HG03457 (cell line): ENCODE measurements around the gene INO80D.
A peak's percentile ranks its signal among the peaks of the same experiment; 100 is the strongest.
"Not testable (repeated sequence)": the region's sequence is repeated elsewhere in the genome, so short reads cannot be mapped to it uniquely, and the experiment has no call there.

Experiments used
- ATAC-seq: cut with Tn5 transposase; IDR thresholded peaks from one replicate; pipeline ENCODE4 v1.9.1; 2021; ENCODE audit warnings: moderate number of reproducible peaks; ENCODE audit not compliant: unreplicated experiment

Gene INO80D

GRCh38 chr2:206084870-206085741, 868 bp downstream of the INO80D start:
- ATAC-seq = peak; percentile 11

DNA sequence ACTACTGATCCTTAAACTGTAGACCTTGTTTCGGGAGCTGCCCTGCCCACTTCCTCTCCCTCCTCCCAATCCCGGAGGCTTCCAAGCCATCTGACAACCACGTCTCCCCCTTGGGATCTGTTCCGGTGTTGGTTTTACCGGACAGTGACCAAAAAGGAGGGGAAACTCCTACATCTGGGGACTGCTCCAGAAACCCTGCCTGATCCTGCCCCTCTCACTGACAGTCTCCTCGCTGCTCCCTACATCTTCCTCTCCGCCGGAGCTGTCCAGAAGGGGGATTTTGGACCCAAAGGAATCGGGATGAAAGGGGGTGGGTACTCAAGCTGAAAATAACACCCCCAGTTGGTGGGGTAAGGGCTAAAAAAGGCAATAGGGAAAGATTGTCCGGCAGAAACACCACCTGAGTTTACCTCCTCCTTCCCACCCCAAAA, 1.5 kb downstream of the INO80D start:
- no peak for ATAC-seq

GRCh38 chr2:206083602-206084438, 2.2 kb downstream of the INO80D start:
- no peak for ATAC-seq

- no peak for ATAC-seq
These were observed 3.6 kb downstream of the INO80D start for GRCh38 chr2:206082298-206082843.

GRCh38 chr2:206080927-206081326, 5.0 kb downstream of the INO80D start:
- ATAC-seq = no peak

DNA sequence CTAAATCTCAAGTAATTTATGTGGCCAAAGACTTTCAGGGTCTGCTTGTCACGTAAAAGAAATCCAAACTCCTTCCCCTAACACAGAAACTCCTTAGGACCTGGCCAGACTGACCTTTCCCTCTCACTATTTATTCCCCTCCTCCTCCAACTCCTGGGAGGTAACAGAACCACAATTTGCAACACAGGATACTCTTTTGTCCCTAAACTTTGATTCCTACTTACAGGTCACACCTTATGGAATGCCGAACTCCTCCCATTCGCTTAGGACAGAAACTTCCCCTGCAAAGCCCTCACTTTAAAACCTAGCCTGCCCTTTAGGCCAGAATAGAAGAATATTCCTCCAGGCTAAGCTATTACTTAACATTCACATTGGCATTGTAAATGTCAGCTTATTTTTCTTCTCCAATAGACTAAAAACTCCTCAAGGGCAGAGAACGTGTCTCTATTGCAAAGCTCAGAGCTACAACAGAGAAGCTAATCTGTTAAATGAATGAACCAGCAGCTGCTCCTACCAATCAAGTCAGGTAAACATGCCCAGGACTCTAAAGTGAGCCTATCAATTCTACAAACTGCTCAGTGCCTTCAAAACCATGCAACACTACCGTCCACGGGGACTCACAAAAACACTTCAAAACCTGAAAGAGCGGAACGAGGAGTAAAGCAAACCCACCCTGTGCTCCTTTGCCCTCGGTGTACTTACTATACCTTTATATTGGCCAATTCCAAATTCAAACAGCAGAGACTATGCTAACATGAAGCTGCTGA, 6.1 kb downstream of the INO80D start:
- no peak for ATAC-seq

- ATAC-seq = not testable (repeated sequence)
These were observed 8.1 kb downstream of the INO80D start for GRCh38 chr2:206077879-206078278.

GRCh38 chr2:206075113-206075512, 10.9 kb downstream of the INO80D start:
- ATAC-seq = no peak

DNA sequence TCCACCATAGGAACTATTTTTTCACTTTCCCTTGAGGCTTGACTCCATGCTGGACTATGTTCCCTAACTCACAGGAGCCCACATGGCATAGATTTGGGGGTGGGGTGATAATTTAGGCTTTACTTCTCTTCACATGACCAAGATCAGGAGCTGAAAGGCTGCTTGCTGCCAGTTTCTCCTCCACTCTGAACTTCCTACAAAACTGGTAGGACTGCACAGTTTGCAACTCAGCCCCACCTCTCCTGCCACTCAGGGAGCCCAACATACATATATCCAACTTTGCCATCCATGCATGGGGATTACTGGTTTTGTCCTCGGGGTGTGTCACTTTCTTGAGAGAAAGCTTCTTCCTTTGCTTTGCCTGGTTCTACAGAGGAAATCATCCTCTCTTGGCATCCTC, 14.2 kb downstream of the INO80D start:
- ATAC-seq = no peak

GRCh38 chr2:206069417-206069816, 16.6 kb downstream of the INO80D start:
- ATAC-seq = no peak

DNA sequence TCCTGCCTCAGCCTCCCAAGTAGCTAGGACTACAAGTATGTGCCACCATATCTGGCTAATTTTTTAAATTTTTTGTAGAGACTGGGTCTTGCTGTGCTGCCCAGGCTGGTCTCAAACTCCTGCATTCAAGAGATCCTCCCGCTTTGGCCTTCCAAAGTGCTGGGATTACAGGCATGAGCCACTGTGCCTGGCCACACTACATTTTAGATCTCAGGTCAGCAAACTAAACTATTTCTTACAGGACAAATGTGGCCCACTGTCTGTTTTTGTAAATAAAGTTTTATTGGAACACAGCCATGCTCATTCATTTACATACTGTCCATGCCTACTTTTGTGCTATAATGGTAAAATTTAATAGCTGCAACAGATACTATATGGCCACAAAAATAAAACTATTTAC, 17.8 kb downstream of the INO80D start:
- no peak for ATAC-seq

- no peak for ATAC-seq
These were observed 21.9 kb downstream of the INO80D start for GRCh38 chr2:206064077-206064476.

GRCh38 chr2:206063635-206064034, 22.3 kb downstream of the INO80D start:
- ATAC-seq = no peak

DNA sequence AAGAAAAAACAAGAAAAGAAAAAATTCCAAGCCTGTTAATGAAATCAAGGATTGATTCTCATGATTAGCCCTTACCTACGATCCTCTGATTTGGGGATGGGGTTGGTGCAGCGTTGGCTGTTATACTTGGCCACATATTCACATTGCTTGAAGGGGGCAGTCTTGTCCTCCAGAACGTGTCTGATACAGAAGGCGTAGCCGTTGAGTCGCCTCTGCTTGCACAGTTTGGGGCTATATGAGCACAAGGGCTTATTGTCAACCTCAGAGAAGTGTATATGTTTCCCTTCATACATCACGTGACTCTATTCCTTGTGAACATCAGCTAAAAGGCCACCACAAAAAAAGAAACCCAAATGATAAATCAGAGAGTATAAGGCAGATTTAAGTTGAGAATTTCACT, 23.2 kb downstream of the INO80D start:
- no peak for ATAC-seq

DNA sequence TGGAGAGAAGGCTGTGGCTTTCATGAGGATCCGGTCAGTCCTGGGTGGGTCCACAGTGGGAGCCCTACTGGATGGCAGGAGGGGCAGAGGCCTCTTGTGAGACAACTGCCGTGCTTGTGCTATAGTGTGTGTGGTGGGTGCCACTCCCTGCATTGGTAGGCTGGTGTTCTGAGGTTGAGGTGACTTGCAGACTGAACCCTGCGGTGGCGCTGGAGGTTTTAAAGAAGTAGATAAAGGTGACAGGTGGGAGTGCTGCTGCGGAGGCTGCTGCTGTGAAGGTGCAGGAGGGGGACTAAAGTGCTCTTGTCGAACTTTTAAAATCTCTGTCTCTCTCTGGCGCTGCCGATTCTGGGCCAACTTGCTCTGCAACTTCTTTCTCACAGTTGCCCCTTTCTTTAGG, 29.7 kb downstream of the INO80D start:
- ATAC-seq = no peak

DNA sequence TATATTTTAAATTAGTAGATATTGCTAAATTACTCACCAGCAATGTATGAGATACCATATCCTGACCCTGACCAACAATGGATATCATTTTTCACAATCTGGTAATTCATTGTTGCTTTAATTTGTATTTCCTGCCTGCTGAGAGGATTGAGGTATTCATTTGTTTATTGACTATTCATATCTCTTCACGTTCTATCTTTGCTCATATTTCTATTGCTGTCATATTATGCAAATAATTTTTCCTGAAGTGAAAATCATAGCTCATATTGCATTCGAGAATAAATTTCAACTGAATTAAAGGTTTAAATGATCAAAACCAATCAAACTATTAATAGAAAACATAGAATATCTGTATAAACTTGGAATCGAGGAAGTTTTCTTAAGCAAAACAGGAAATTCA, 31.0 kb downstream of the INO80D start:
- no peak for ATAC-seq

DNA sequence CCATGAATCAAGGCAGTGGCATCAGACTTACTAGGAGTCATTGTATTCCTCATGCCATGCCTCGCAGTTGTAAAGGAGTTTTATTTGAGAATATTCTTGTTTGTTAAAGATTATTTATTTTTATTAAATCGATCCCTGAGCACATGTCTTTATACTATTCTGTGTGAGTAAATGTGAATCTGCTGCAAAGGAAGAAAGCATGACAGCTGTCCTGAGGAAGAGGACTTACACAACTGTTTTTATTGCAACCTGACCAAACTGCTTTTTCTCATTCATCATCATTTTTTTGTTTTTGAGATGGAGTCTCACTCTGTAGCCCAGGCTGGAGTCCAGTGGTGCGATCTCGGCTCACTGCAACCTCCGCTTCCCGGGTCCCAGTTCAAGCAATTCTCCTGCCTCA, 34.1 kb downstream of the INO80D start:
- no peak for ATAC-seq

- ATAC-seq = no peak
These were observed 36.6 kb downstream of the INO80D start for GRCh38 chr2:206049392-206049791.

GRCh38 chr2:206045251-206045650, 40.7 kb downstream of the INO80D start:
- no peak for ATAC-seq

GRCh38 chr2:206040525-206040924, 45.4 kb downstream of the INO80D start:
- ATAC-seq = no peak

DNA sequence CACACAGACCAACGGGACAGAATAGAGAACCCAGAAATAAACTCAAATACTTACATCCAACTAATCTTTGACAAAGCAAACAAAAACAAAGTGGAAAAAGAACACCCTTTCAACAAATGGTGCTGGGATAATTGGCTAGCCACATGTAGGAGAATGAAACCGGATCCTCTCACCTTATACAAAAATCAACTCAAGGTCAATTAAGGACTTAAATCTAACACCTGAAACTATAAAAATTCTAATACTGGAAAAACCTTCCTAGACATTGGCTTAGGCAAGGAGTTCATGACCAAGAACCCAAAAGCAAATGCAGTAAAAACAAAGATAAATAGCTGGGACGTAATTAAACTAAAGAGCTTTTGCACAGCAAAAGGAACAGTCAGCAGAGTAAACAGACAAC, 50.6 kb downstream of the INO80D start:
- not testable (repeated sequence) for ATAC-seq
